HL-60 (cell line): ENCODE results near the gene PLXNB2.

Experiments
- DNase-seq, 2 experiments: peaks; one replicate each; pipeline ENCODE4 v3.0.0-alpha.2; 2010 to 2020; ENCODE audit warnings: low read depth in 1 of 2, low spot score in 1 of 2
- H3K27ac ChIP-seq: fragments of 250-450 bp; sonication (Bioruptor Pico); replicated peaks from 2 replicates; pipeline ENCODE4 v1.5.1; 2020; ENCODE audit warnings: mild to moderate bottlenecking, moderate library complexity
- H3K27me3 ChIP-seq: fragments of 250-450 bp; sonication (Bioruptor Pico); 2 replicates; pipeline ENCODE4 v1.5.1; 2021; ENCODE audit warnings: mild to moderate bottlenecking, moderate library complexity; ENCODE audit not compliant: insufficient read depth, poor library complexity, severe bottlenecking
- H3K4me3 ChIP-seq: replicated peaks from 2 replicates; pipeline ENCODE4 v1.5.1; 2011; ENCODE audit warnings: mild to moderate bottlenecking, control low read depth, low read length; ENCODE audit not compliant: insufficient read depth
- CTCF ChIP-seq: IDR thresholded peaks from one replicate; pipeline ENCODE4 v1.5.1; 2011; ENCODE audit warnings: low read length, control low read depth, inconsistent platforms; ENCODE audit not compliant: insufficient read depth
- GABPA ChIP-seq: IDR thresholded peaks from 2 replicates; pipeline ENCODE4 v1.6.1; 2012; ENCODE audit warnings: low read depth
- POLR2AphosphoS5 ChIP-seq: IDR thresholded peaks from 2 replicates; pipeline ENCODE4 v1.6.1; 2012; ENCODE audit warnings: low read depth
- SPI1 ChIP-seq: IDR thresholded peaks from 2 replicates; pipeline ENCODE4 v1.6.1; 2012; ENCODE audit warnings: low read depth, mild to moderate bottlenecking, borderline replicate concordance
- TF ChIP-seq, protein P1 (sequence below): IDR thresholded peaks from 2 replicates; pipeline ENCODE4 v1.6.1; 2012; ENCODE audit warnings: low read depth; ENCODE audit not compliant: insufficient replicate concordance

Gene PLXNB2

DNA sequence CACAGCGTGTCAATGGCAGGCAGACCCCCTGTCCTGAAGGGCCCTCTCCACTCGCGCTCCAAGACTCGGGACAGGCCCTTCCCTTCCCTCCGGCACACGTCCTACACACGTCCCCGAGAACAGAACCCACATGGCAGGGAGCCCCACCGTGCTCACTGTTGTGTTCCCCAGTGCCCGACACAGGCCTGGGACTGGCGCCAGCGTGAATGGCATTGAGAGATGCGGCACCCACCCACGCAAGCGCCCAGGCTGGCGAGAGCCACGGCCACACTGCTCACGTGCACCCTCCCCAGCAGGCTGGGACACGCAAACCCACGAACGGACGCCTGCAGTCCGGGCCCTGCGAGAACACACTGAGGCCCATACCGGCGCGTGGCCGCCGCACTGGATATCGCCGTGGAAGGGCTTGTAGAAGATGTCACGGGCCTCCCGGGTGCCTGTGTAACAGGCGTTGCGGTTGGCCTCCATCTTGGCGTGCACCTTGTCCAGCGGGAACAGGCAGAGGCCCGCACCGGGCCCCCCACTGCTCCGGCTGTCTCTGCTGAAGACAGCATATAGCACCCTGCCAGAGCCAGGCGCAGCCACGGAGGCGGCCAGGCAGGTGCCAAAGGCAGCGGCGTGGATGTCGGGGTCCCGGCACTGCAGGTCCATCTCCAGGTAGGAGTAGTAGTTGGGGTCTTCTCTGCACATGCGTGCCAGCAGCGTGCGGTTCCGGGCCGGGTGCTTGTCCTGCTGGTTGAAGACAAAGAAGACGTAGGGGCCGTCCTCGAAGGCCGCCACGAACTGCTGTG lies 18.1 kb downstream of the PLXNB2 start:
- Histone ChIP-seq H3K4me3 (no peak overlapping the region), H3K27me3 (no peaks in the 10 kb centered on the region), H3K27ac (no peak overlapping the region)
- no peak for TF ChIP-seq CTCF
- TF ChIP-seq GABPA: no peak
- TF ChIP-seq, protein P1, sequence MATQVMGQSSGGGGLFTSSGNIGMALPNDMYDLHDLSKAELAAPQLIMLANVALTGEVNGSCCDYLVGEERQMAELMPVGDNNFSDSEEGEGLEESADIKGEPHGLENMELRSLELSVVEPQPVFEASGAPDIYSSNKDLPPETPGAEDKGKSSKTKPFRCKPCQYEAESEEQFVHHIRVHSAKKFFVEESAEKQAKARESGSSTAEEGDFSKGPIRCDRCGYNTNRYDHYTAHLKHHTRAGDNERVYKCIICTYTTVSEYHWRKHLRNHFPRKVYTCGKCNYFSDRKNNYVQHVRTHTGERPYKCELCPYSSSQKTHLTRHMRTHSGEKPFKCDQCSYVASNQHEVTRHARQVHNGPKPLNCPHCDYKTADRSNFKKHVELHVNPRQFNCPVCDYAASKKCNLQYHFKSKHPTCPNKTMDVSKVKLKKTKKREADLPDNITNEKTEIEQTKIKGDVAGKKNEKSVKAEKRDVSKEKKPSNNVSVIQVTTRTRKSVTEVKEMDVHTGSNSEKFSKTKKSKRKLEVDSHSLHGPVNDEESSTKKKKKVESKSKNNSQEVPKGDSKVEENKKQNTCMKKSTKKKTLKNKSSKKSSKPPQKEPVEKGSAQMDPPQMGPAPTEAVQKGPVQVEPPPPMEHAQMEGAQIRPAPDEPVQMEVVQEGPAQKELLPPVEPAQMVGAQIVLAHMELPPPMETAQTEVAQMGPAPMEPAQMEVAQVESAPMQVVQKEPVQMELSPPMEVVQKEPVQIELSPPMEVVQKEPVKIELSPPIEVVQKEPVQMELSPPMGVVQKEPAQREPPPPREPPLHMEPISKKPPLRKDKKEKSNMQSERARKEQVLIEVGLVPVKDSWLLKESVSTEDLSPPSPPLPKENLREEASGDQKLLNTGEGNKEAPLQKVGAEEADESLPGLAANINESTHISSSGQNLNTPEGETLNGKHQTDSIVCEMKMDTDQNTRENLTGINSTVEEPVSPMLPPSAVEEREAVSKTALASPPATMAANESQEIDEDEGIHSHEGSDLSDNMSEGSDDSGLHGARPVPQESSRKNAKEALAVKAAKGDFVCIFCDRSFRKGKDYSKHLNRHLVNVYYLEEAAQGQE: no peak
- TF ChIP-seq SPI1: no peak
- TF ChIP-seq POLR2AphosphoS5: no peak
- DNase-seq: no peak

DNA sequence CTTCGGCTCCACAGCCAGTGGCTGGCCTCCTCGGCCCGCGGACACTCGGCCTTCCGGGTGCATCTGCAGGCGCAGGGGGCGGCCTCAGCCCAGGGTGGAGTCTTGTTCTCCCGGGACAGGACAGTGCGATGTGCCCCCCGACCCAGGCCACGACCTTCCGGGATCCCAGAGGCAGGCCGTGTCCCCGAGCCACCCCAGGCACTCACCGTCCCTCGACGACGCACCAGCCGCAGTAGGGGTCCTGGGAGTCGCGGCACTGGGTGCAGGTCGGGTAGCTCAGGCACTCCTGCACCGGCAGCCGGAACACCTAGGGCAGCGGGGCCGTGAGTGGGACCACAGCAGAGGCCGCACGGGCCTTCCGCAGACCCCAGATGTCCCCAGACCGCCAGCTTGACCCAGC lies 19.7 kb downstream of the PLXNB2 start:
- H3K27ac ChIP-seq: no peak overlapping the region

GRCh38 chr22:50286701-50287318 lies 20.6 kb downstream of the PLXNB2 start:
- TF ChIP-seq GABPA: no peak
- TF ChIP-seq, protein P1: no peak
- TF ChIP-seq POLR2AphosphoS5: no peak
- no peak for TF ChIP-seq SPI1
- TF ChIP-seq CTCF: no peak
- no peak overlapping the region for H3K4me3 ChIP-seq
- DNase-seq: no peak
- H3K27me3 ChIP-seq: no peaks in the 10 kb centered on the region
- H3K27ac ChIP-seq: no peak overlapping the region

More for the DNA sequence above, 19.7 kb downstream of the PLXNB2 start:
- no peak for TF ChIP-seq CTCF
- TF ChIP-seq, protein P1: no peak
- no peak for TF ChIP-seq SPI1
- TF ChIP-seq GABPA: no peak
- DNase-seq: no peak
- Histone ChIP-seq H3K27me3 (no peaks in the 10 kb centered on the region), H3K4me3 (no peak overlapping the region)
